BE2C (cell line): ENCODE results near the gene SLC39A9.

Source experiments
- DNase-seq: peaks from one replicate; pipeline ENCODE4 v3.0.0-alpha.2; 2020
- H3K27me3 ChIP-seq: fragments of 250-450 bp; sonication (Bioruptor Pico); 2 replicates; pipeline ENCODE4 v1.5.1; 2020; ENCODE audit warnings: mild to moderate bottlenecking
- H3K36me3 ChIP-seq: fragments of 250-450 bp; sonication (Bioruptor Pico); 2 replicates; pipeline ENCODE4 v1.5.1; 2020; ENCODE audit warnings: mild to moderate bottlenecking
- H3K4me1 ChIP-seq: fragments of 250-450 bp; sonication (Bioruptor Pico); 2 replicates; pipeline ENCODE4 v1.5.1; 2020
- H3K4me3 ChIP-seq: 2 replicates; pipeline ENCODE4 v1.5.1; 2011; ENCODE audit warnings: low read depth, low read length
- H3K9me3 ChIP-seq: fragments of 250-450 bp; sonication (Bioruptor Pico); 2 replicates; pipeline ENCODE4 v1.5.1; 2020
- TF ChIP-seq, protein P1 (sequence below): IDR thresholded peaks from 2 replicates; pipeline ENCODE4 v1.5.1; 2012; ENCODE audit warnings: mild to moderate bottlenecking, low read depth, low read length

Gene SLC39A9

GRCh38 chr14:69373104-69373503 lies 25.4 kb upstream of the SLC39A9 start:
- Histone ChIP-seq H3K36me3 (peaks cover 27% of the 10 kb centered on the region), H3K4me1 (no peaks in the 10 kb centered on the region), H3K4me3 (no peak overlapping the region), H3K27me3 (no peaks in the 10 kb centered on the region), H3K9me3 (no peaks in the 10 kb centered on the region; the same call in 1 of the 2 replicates)
- no peak for DNase-seq
- TF ChIP-seq, protein P1, sequence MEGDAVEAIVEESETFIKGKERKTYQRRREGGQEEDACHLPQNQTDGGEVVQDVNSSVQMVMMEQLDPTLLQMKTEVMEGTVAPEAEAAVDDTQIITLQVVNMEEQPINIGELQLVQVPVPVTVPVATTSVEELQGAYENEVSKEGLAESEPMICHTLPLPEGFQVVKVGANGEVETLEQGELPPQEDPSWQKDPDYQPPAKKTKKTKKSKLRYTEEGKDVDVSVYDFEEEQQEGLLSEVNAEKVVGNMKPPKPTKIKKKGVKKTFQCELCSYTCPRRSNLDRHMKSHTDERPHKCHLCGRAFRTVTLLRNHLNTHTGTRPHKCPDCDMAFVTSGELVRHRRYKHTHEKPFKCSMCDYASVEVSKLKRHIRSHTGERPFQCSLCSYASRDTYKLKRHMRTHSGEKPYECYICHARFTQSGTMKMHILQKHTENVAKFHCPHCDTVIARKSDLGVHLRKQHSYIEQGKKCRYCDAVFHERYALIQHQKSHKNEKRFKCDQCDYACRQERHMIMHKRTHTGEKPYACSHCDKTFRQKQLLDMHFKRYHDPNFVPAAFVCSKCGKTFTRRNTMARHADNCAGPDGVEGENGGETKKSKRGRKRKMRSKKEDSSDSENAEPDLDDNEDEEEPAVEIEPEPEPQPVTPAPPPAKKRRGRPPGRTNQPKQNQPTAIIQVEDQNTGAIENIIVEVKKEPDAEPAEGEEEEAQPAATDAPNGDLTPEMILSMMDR, result no peak

DNA sequence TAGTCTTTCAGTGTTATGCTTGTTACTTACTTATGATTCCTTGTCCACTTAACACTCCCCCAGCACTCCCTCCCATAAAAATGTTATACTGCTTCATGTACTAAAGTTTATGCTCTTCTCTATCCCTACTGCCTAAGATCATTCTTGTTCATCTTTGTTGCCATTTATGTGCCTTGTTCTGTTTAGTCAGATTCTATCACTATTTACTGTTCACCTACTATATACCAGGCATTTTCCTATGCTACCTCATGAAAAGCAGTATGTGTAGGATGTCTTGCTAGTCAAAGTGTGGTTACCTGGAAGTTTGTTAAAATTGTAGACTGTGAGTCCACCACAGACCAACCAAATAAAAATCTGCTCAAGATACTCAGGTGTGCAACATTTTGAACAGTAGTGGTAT lies 24.3 kb upstream of the SLC39A9 start:
- Histone ChIP-seq H3K4me3 (no peak overlapping the region), H3K4me1 (no peaks in the 10 kb centered on the region), H3K27me3 (no peaks in the 10 kb centered on the region), H3K9me3 (no peaks in the 10 kb centered on the region; the same call in 1 of the 2 replicates), H3K36me3 (peaks cover 34% of the 10 kb centered on the region)
- TF ChIP-seq, protein P1, result no peak
- DNase-seq, result no peak

GRCh38 chr14:69375182-69375581 lies 23.3 kb upstream of the SLC39A9 start:
- TF ChIP-seq, protein P1, result no peak
- Histone ChIP-seq H3K36me3 (peaks cover 39% of the 10 kb centered on the region), H3K9me3 (no peaks in the 10 kb centered on the region; the same call in 1 of the 2 replicates)

DNA sequence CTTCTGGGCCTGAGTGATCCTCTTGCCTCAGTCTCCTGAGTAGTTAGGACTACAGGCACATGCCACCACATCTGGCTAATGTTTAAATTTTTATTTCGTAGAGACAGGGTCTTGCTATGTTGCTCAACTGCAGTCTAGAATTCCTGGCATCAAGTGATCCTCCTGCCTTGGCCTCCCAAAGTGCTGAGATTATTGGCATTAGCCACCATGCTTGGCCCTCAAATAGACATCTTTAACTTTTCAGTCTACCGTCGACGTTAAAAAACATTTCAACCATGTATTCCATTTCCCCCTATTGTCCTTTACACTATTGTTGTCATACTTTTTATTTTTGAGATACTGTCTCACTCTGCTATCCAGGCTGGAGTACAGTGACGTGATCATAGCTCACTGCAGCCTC lies 22.8 kb upstream of the SLC39A9 start:
- TF ChIP-seq, protein P1, result no peak
- Histone ChIP-seq H3K4me1 (no peaks in the 10 kb centered on the region), H3K9me3 (no peaks in the 10 kb centered on the region; the same call in 1 of the 2 replicates), H3K4me3 (no peak overlapping the region), H3K36me3 (peaks cover 42% of the 10 kb centered on the region), H3K27me3 (no peaks in the 10 kb centered on the region)
- no peak for DNase-seq

More at GRCh38 chr14:69375182-69375581, 23.3 kb upstream of the SLC39A9 start:
- H3K4me1 ChIP-seq, result no peaks in the 10 kb centered on the region
- no peak for DNase-seq
- H3K27me3 ChIP-seq, result no peaks in the 10 kb centered on the region
- H3K4me3 ChIP-seq, result no peak overlapping the region

GRCh38 chr14:69376439-69376838 lies 22.1 kb upstream of the SLC39A9 start:
- Histone ChIP-seq H3K4me1 (no peaks in the 10 kb centered on the region), H3K27me3 (no peaks in the 10 kb centered on the region), H3K4me3 (no peak overlapping the region), H3K9me3 (no peaks in the 10 kb centered on the region; the same call in 1 of the 2 replicates), H3K36me3 (peaks cover 50% of the 10 kb centered on the region)
- TF ChIP-seq, protein P1, result no peak
- DNase-seq, result no peak

DNA sequence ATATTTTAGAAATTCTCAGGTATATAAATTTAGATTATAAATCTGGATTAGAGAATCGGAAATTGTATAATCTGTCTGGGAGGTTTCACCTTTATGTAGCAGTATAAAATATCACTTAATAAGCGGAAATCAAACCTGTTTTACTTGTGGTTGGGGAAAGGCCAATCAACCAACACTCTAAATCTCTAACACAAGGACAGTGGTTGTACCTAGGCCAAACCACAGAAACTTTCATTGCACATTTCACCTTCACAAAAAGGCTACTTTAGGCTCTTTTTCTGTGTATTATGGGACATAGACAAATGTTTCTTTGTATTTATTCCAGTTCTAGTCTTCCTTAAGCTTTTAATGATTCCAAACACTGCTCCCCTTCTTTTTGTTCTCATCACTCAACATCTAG lies 20.2 kb upstream of the SLC39A9 start:
- H3K27me3 ChIP-seq, result no peaks in the 10 kb centered on the region
- no peaks in the 10 kb centered on the region for H3K4me1 ChIP-seq
- no peak overlapping the region for H3K4me3 ChIP-seq
- no peak for DNase-seq
- peaks cover 62% of the 10 kb centered on the region for H3K36me3 ChIP-seq
- TF ChIP-seq, protein P1, result no peak
- no peaks in the 10 kb centered on the region; the same call in 1 of the 2 replicates for H3K9me3 ChIP-seq
